Calu3 (cell line): ENCODE measurements around the gene RNF157. TPM values are rescaled to one million over a fixed set of nuclear protein-coding genes. Genes with fewer than 3 reads are reported as not detected.
"Not testable (repeated sequence)": the region's sequence is repeated elsewhere in the genome, so short reads cannot be mapped to it uniquely, and the experiment has no call there.

Experiments
- BruUV-seq: library from RNA; stranded (reverse); fragments of 400-500 nt; replicated peaks from 2 replicates; lab custom pipeline; 2021; lab: Mats Ljungman, UMichigan
- CTCF ChIA-PET: fragments of 300-600 bp; sonication (Branson Sonifier 250); formaldehyde crosslinking; loops from one replicate; lab custom pipeline; 2022; ENCODE audit warnings: antibody characterized with exemption; lab: Charles Lee
- DNase-seq: peaks from one replicate; pipeline ENCODE4 v3.0.0; 2022
- H3K27ac Mint-ChIP-seq: one replicate; pipeline ENCODE4 v1.8.0; 2022; ENCODE audit warnings: mixed read lengths; ENCODE audit not compliant: unreplicated experiment
- H3K27me3 Mint-ChIP-seq: one replicate; pipeline ENCODE4 v1.8.0; 2022; ENCODE audit warnings: mixed read lengths; ENCODE audit not compliant: unreplicated experiment
- H3K36me3 Mint-ChIP-seq: one replicate; pipeline ENCODE4 v1.8.0; 2022; ENCODE audit warnings: mild to moderate bottlenecking, moderate library complexity, mixed read lengths; ENCODE audit not compliant: insufficient read depth, unreplicated experiment
- H3K4me1 Mint-ChIP-seq: one replicate; pipeline ENCODE4 v1.8.0; 2022; ENCODE audit warnings: mild to moderate bottlenecking, low read depth, mixed read lengths; ENCODE audit not compliant: unreplicated experiment
- H3K4me3 Mint-ChIP-seq: one replicate; pipeline ENCODE4 v1.8.0; 2022; ENCODE audit warnings: mild to moderate bottlenecking, low read depth, moderate library complexity, mixed read lengths; ENCODE audit not compliant: unreplicated experiment
- H3K9me3 Mint-ChIP-seq: one replicate; pipeline ENCODE4 v1.8.0; 2022; ENCODE audit warnings: low read depth, mixed read lengths; ENCODE audit not compliant: unreplicated experiment
- CTCF ChIP-seq: fragments of 200-600 bp; IDR thresholded peaks from one replicate; pipeline ENCODE4 v1.8.0; 2022; ENCODE audit warnings: antibody characterized with exemption; ENCODE audit not compliant: unreplicated experiment
- intact Hi-C: fragments of 100-400 bp; cut with micrococcal nuclease; formaldehyde crosslinking; loops from one replicate; pipeline ENCODE4 v1.10.0; 2022; ENCODE audit not compliant: unreplicated experiment
- total RNA-seq: library from RNA; stranded (reverse); gene quantifications from 2 replicates; pipeline ENCODE4 v1.2.3, GENCODE V29; 2022

RNF157 gene
- total RNA-seq, 1 experiment from 2014 or later: 17.6 TPM

GRCh38 chr17:76207275-76208059 is 32.8 kb downstream of the RNF157 start:
- TF ChIP-seq CTCF: no peak
- intact Hi-C loops: no loop called here
- Mint-ChIP-seq H3K27me3 (no peaks in the 10 kb centered on the region), H3K4me1 (peaks cover 8% of the 10 kb centered on the region), H3K36me3 (no peaks in the 10 kb centered on the region), H3K27ac (no peak overlapping the region), H3K9me3 (no peaks in the 10 kb centered on the region), H3K4me3 (no peak overlapping the region)
- BruUV-seq: no TSS peak
- CTCF ChIA-PET: interaction anchor here (1.5 kb wide), 1 partner anchor 8 kb away, joined by 3 read pairs; no protein-coding TSS in a partner anchor
- no peak for DNase-seq

GRCh38 chr17:76205542-76206144 is 34.6 kb downstream of the RNF157 start:
- CTCF ChIA-PET, H3K36me3 Mint-ChIP-seq, H3K27ac Mint-ChIP-seq, H3K4me1 Mint-ChIP-seq, H3K9me3 Mint-ChIP-seq, BruUV-seq, H3K27me3 Mint-ChIP-seq, intact Hi-C loops, H3K4me3 Mint-ChIP-seq, DNase-seq: not testable (repeated sequence)

GRCh38 chr17:76204277-76204676 is 36.0 kb downstream of the RNF157 start:
- Mint-ChIP-seq H3K36me3 (no peaks in the 10 kb centered on the region), H3K9me3 (no peaks in the 10 kb centered on the region), H3K27ac (no peak overlapping the region), H3K4me3 (no peak overlapping the region), H3K27me3 (no peaks in the 10 kb centered on the region), H3K4me1 (peaks cover 8% of the 10 kb centered on the region)
- intact Hi-C loops: no loop called here
- no TSS peak for BruUV-seq
- CTCF ChIA-PET: interaction anchor here (0.7 to 1.2 kb wide), 2 partner anchors 34 to 72 kb away, joined by 4 to 5 read pairs; no protein-coding TSS in a partner anchor
- TF ChIP-seq CTCF: no peak
- no peak for DNase-seq

GRCh38 chr17:76200354-76200753 is 39.9 kb downstream of the RNF157 start:
- Mint-ChIP-seq H3K4me3 (no peak overlapping the region), H3K9me3 (no peaks in the 10 kb centered on the region), H3K27ac (no peak overlapping the region), H3K4me1 (peaks cover 8% of the 10 kb centered on the region), H3K36me3 (no peaks in the 10 kb centered on the region), H3K27me3 (no peaks in the 10 kb centered on the region)
- no TSS peak for BruUV-seq
- intact Hi-C loops: no loop called here
- no peak for DNase-seq
- no peak for TF ChIP-seq CTCF
- CTCF ChIA-PET: no interaction called here

GRCh38 chr17:76199469-76199868 is 40.8 kb downstream of the RNF157 start:
- no peak overlapping the region for H3K27ac Mint-ChIP-seq
- CTCF ChIA-PET: no interaction called here
- BruUV-seq: no TSS peak
- no peaks in the 10 kb centered on the region for H3K9me3 Mint-ChIP-seq
- intact Hi-C loops: no loop called here
- H3K4me3 Mint-ChIP-seq: no peak overlapping the region
- no peaks in the 10 kb centered on the region for H3K36me3 Mint-ChIP-seq
- TF ChIP-seq CTCF: no peak
- no peak for DNase-seq
- peaks cover 4% of the 10 kb centered on the region for H3K4me1 Mint-ChIP-seq
- H3K27me3 Mint-ChIP-seq: no peaks in the 10 kb centered on the region
